ENCODE data around the gene TSC1.

DNA sequence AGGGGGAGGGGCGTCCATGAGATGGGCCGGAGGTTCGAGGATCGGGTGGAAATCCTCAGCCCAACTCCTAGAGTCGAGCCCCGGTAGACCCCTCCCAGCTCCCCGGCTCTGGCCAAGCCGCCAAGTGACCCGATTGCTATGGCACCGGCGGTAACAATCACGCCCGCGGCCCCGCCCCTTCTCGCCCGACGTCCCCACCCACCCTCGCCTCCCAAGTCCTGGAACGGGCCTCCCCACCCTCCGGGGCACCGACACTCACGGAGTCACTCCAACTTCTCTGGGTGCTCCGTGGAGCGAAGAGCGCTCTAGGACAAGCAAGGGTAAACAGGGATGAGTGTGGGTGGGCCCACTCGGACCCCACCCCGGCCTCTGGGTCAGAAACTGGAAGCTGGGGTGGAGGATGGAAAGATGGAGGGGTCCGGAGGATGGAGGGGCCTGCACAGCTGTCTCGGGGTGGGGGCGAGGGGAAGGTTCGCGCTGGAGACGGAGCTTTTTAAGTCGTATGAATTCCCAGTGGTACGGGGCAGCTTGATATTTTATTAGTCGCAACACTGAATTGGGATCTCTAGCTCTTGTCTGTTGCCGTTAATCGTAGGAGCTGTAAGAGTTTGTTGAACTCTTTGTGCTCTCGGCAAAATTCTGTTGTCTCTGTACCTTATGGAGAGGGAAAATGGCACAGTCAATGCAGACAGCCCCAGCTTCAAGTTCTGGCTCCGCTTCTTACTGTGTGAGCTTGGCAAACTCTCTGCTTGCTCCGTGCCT is 65.5 kb downstream of the TSC1 start, which contains the start of gene SPACA9:
- TF ChIP-seq, protein P1, sequence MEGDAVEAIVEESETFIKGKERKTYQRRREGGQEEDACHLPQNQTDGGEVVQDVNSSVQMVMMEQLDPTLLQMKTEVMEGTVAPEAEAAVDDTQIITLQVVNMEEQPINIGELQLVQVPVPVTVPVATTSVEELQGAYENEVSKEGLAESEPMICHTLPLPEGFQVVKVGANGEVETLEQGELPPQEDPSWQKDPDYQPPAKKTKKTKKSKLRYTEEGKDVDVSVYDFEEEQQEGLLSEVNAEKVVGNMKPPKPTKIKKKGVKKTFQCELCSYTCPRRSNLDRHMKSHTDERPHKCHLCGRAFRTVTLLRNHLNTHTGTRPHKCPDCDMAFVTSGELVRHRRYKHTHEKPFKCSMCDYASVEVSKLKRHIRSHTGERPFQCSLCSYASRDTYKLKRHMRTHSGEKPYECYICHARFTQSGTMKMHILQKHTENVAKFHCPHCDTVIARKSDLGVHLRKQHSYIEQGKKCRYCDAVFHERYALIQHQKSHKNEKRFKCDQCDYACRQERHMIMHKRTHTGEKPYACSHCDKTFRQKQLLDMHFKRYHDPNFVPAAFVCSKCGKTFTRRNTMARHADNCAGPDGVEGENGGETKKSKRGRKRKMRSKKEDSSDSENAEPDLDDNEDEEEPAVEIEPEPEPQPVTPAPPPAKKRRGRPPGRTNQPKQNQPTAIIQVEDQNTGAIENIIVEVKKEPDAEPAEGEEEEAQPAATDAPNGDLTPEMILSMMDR (IDR thresholded peaks at IDR 0.05), result no peak
- peak in 1 of 2 donors; percentile 11 for TF ChIP-seq POLR2A (IDR thresholded peaks at IDR 0.05)

Data from uterus (tissue), 2 donors.